Liver (tissue), 9 donors: ENCODE measurements around the gene LGALS16. TPM values are rescaled to one million over a fixed set of nuclear protein-coding genes. Genes with fewer than 3 reads are reported as not detected.

ENCODE experiments used
- DNase-seq: peaks from one replicate; pipeline ENCODE4 v3.0.0-alpha.2; 2017; ENCODE audit warnings: low spot score
- H3K27ac ChIP-seq, 2 donors: one replicate each; pipeline ENCODE4 v1.7.0; 2013; ENCODE audit warnings: inconsistent platforms in 2 of 2, low read length in 2 of 2, control low read depth in 1 of 2, low read depth in 1 of 2, mild to moderate bottlenecking in 1 of 2
- H3K27me3 ChIP-seq, 4 donors: one replicate each; pipeline versions ENCODE4 v1.6.1 to v1.7.0; 2013; ENCODE audit warnings: low read length in 3 of 4, inconsistent platforms in 1 of 4, mild to moderate bottlenecking in 1 of 4, moderate library complexity in 1 of 4; ENCODE audit not compliant: control insufficient read depth in 4 of 4, insufficient read depth in 4 of 4
- H3K36me3 ChIP-seq, 4 donors: one replicate each; pipeline versions ENCODE4 v1.6.1 to v1.7.0; 2013; ENCODE audit warnings: low read length in 3 of 4, mild to moderate bottlenecking in 3 of 4, low read depth in 1 of 4, moderate library complexity in 1 of 4; ENCODE audit not compliant: control insufficient read depth in 4 of 4, insufficient read depth in 3 of 4
- H3K4me1 ChIP-seq, 4 donors: one replicate each; pipeline versions ENCODE4 v1.6.1 to v1.7.0; 2013; ENCODE audit warnings: low read length in 3 of 4, mild to moderate bottlenecking in 3 of 4, moderate library complexity in 1 of 4; ENCODE audit not compliant: control insufficient read depth in 4 of 4, insufficient read depth in 4 of 4
- H3K4me3 ChIP-seq, 3 donors: one replicate each; pipeline versions ENCODE4 v1.6.1 to v1.7.0; 2013; ENCODE audit warnings: low read length in 3 of 3, control low read depth in 1 of 3, low read depth in 1 of 3, mild to moderate bottlenecking in 1 of 3
- H3K9ac ChIP-seq, 2 donors: one replicate each; pipeline ENCODE4 v1.7.0; 2013; ENCODE audit warnings: low read length in 2 of 2, mild to moderate bottlenecking in 2 of 2, moderate library complexity in 2 of 2, control low read depth in 1 of 2, low read depth in 1 of 2
- H3K9me3 ChIP-seq, 4 donors: one replicate each; pipeline versions ENCODE4 v1.6.1 to v1.7.0; 2013; ENCODE audit warnings: low read length in 3 of 4; ENCODE audit not compliant: control insufficient read depth in 4 of 4
- ATF3 ChIP-seq: IDR thresholded peaks from 2 replicates; pipeline ENCODE4 v1.6.1; 2016; ENCODE audit warnings: antibody characterized with exemption
- CTCF ChIP-seq: fragments of 150-350 bp; IDR thresholded peaks from 2 replicates; pipeline ENCODE4 v1.5.1; 2017; ENCODE audit warnings: improper control_type of control experiment, low read depth, low read length; ENCODE audit not compliant: missing input control
- EGR1 ChIP-seq, 2 donors: IDR thresholded peaks; 2 replicates each; pipeline ENCODE4 v1.6.1; 2016 to 2018; ENCODE audit warnings: antibody characterized with exemption in 2 of 2, low read depth in 2 of 2
- FOXA1 ChIP-seq: IDR thresholded peaks from 2 replicates; pipeline ENCODE4 v1.6.1; 2016; ENCODE audit warnings: antibody characterized with exemption
- FOXA2 ChIP-seq: IDR thresholded peaks from 2 replicates; pipeline ENCODE4 v1.6.1; 2016; ENCODE audit warnings: antibody characterized with exemption
- GABPA ChIP-seq, 2 donors: IDR thresholded peaks in 1 of 2; conservative IDR thresholded peaks in 1 of 2; 2 replicates each; pipeline ENCODE4 v1.6.1; 2016; ENCODE audit warnings: antibody characterized with exemption in 2 of 2, mild to moderate bottlenecking in 1 of 2, moderate library complexity in 1 of 2
- HNF4A ChIP-seq, 2 donors: conservative IDR thresholded peaks; 2 replicates each; pipeline ENCODE4 v1.6.1; 2016; ENCODE audit warnings: antibody characterized with exemption in 2 of 2, mild to moderate bottlenecking in 2 of 2
- HNF4G ChIP-seq: IDR thresholded peaks from 2 replicates; pipeline ENCODE4 v1.6.1; 2016; ENCODE audit warnings: antibody characterized with exemption
- JUND ChIP-seq, 2 donors: IDR thresholded peaks; 2 replicates each; pipeline ENCODE4 v1.6.1; 2016; ENCODE audit warnings: antibody characterized with exemption in 2 of 2
- MAX ChIP-seq: IDR thresholded peaks from 2 replicates; pipeline ENCODE4 v1.6.1; 2016; ENCODE audit warnings: antibody characterized with exemption
- NR2F2 ChIP-seq: IDR thresholded peaks from 2 replicates; pipeline ENCODE4 v1.6.1; 2016; ENCODE audit warnings: antibody characterized with exemption
- RAD21 ChIP-seq, 2 donors: IDR thresholded peaks; 2 replicates each; pipeline ENCODE4 v1.6.1; 2016; ENCODE audit warnings: antibody characterized with exemption in 2 of 2, mild to moderate bottlenecking in 2 of 2
- REST ChIP-seq: IDR thresholded peaks from 2 replicates; pipeline ENCODE4 v1.6.1; 2016; ENCODE audit warnings: antibody characterized with exemption, mild to moderate bottlenecking
- RXRA ChIP-seq, 2 donors: IDR thresholded peaks; 2 replicates each; pipeline ENCODE4 v1.6.1; 2017 to 2018; ENCODE audit warnings: antibody characterized with exemption in 2 of 2, mild to moderate bottlenecking in 1 of 2
- SP1 ChIP-seq: IDR thresholded peaks from 2 replicates; pipeline ENCODE4 v1.6.1; 2018; ENCODE audit warnings: antibody characterized with exemption, mild to moderate bottlenecking
- TAF1 ChIP-seq: conservative IDR thresholded peaks from 2 replicates; pipeline ENCODE4 v1.6.1; 2016; ENCODE audit warnings: antibody characterized with exemption, mild to moderate bottlenecking
- YY1 ChIP-seq: IDR thresholded peaks from 2 replicates; pipeline ENCODE4 v1.6.1; 2016; ENCODE audit warnings: antibody characterized with exemption, mild to moderate bottlenecking
- ZBTB33 ChIP-seq: IDR thresholded peaks from 2 replicates; pipeline ENCODE4 v1.6.1; 2016; ENCODE audit warnings: antibody characterized with exemption
- WGBS: extraction: QIAGEN DNeasy Blood & Tissue Kit; methylation state at CpG from one replicate; pipeline ENCODE4 v1.1.7; 2013; 5-methylcytosine and 5-hydroxymethylcytosine counted together
- polyA plus RNA-seq, 2 donors: library from polyadenylated mRNA; stranded (reverse) in 1 of 2; unstranded in 1 of 2; fragments of 200-250 nt in 1 of 2; fragments of >200 nt in 1 of 2; fragmentation: Nextera tagmentation in 1 of 2; extraction: Ambion mirVana in 1 of 2; gene quantifications; one replicate each; pipeline versions ENCODE4 v1.2.1 to v1.2.3, GENCODE V29; 2013 to 2015
- total RNA-seq, 2 donors: library from RNA; depleted of rRNA; stranded (reverse); fragments of >200 nt; gene quantifications; one replicate each; pipeline ENCODE4 v1.2.3, GENCODE V29; 2014
- donor health status: healthy.
- donor health status: healthy.
- donor health status: healthy.
- donor health status: healthy.
- donor health status: healthy.

Gene LGALS16
- total and polyA plus RNA-seq, 4 donors: not detected

GRCh38 chr19:39679791-39680168 is 24.1 kb downstream of the LGALS16 start:
- H3K4me3 ChIP-seq: no peak overlapping the region
- H3K9ac ChIP-seq: no peak overlapping the region
- H3K4me1 ChIP-seq: peaks cover 0 to 8% (median 4%) of the 10 kb centered on the region in 4 donors
- no peak overlapping the region for H3K27ac ChIP-seq
- no peaks in the 10 kb centered on the region for H3K36me3 ChIP-seq
- no peaks in the 10 kb centered on the region for H3K27me3 ChIP-seq
- no peaks in the 10 kb centered on the region for H3K9me3 ChIP-seq
- DNase-seq: no peak
- TF ChIP-seq CTCF (no peak), FOXA2 (no peak), EGR1 (IDR thresholded peaks at IDR 0.05; ENCODE audit: low read depth in 2 of 2) (no peak), SP1 (no peak), HNF4A (conservative IDR thresholded peaks at IDR 0.05) (no peak), RXRA (IDR thresholded peaks at IDR 0.05) (no peak)
- 94% methylated on average over 3 of the region's 3 CpGs for WGBS

GRCh38 chr19:39680593-39680992 is 24.9 kb downstream of the LGALS16 start:
- no peak for TF ChIP-seq JUND (IDR thresholded peaks at IDR 0.05)
- TF ChIP-seq RAD21 (IDR thresholded peaks at IDR 0.05): no peak
- TF ChIP-seq ZBTB33: no peak
- TF ChIP-seq NR2F2: no peak
- TF ChIP-seq HNF4A (conservative IDR thresholded peaks at IDR 0.05): no peak
- TF ChIP-seq HNF4G: no peak
- TF ChIP-seq FOXA2: no peak
- no peak for TF ChIP-seq EGR1 (IDR thresholded peaks at IDR 0.05; ENCODE audit: low read depth in 2 of 2)
- TF ChIP-seq FOXA1: no peak
- no peak for TF ChIP-seq YY1
- TF ChIP-seq RXRA (IDR thresholded peaks at IDR 0.05): no peak
- no peak for TF ChIP-seq MAX
- no peak for TF ChIP-seq ATF3
- no peak for TF ChIP-seq CTCF
- no peak for TF ChIP-seq REST
- no peak for TF ChIP-seq GABPA (IDR thresholded peaks at IDR 0.05 in 1 of 2, conservative IDR thresholded peaks at IDR 0.05 in 1 of 2)
- TF ChIP-seq TAF1: no peak
- no peak for TF ChIP-seq SP1
- H3K27me3 ChIP-seq: no peaks in the 10 kb centered on the region
- H3K9ac ChIP-seq: no peak overlapping the region
- H3K9me3 ChIP-seq: no peaks in the 10 kb centered on the region
- no peak for DNase-seq
- no peaks in the 10 kb centered on the region for H3K36me3 ChIP-seq
- H3K4me1 ChIP-seq: peaks cover 0 to 8% (median 4%) of the 10 kb centered on the region in 4 donors
- H3K27ac ChIP-seq: no peak overlapping the region
- WGBS: 73% methylated on average over 3 of the region's 3 CpGs
- H3K4me3 ChIP-seq: no peak overlapping the region
